Endothelial cell (in vitro differentiated cells): Measurements from ENCODE around the gene TMEM130. TPM values are rescaled to one million over a fixed set of nuclear protein-coding genes. Genes with fewer than 3 reads are reported as not detected.

Experiments
- DNase-seq: peaks from one replicate; pipeline ENCODE4 v3.0.0; 2021; ENCODE audit warnings: low spot score
- H3K27ac Mint-ChIP-seq: one replicate; pipeline ENCODE4 v1.8.0; 2021; ENCODE audit warnings: mixed read lengths, inconsistent platforms; ENCODE audit not compliant: unreplicated experiment
- H3K27me3 Mint-ChIP-seq: one replicate; pipeline ENCODE4 v1.8.0; 2021; ENCODE audit warnings: mild to moderate bottlenecking, moderate library complexity, mixed read lengths, inconsistent platforms; ENCODE audit not compliant: unreplicated experiment
- H3K36me3 Mint-ChIP-seq: one replicate; pipeline ENCODE4 v1.8.0; 2021; ENCODE audit warnings: mild to moderate bottlenecking, low read depth, mixed read lengths, inconsistent platforms; ENCODE audit not compliant: unreplicated experiment
- H3K4me1 Mint-ChIP-seq: one replicate; pipeline ENCODE4 v1.8.0; 2021; ENCODE audit warnings: mild to moderate bottlenecking, mixed read lengths, inconsistent platforms; ENCODE audit not compliant: unreplicated experiment
- H3K4me3 Mint-ChIP-seq: one replicate; pipeline ENCODE4 v1.8.0; 2021; ENCODE audit warnings: mild to moderate bottlenecking, mixed read lengths, inconsistent platforms; ENCODE audit not compliant: unreplicated experiment
- H3K9me3 Mint-ChIP-seq: one replicate; pipeline ENCODE4 v1.8.0; 2021; ENCODE audit warnings: mixed read lengths, inconsistent platforms; ENCODE audit not compliant: unreplicated experiment
- total RNA-seq: library from RNA; stranded (reverse); fragmentation: NEBNext Ultra II Directional; extraction: Animal tissue kit (Norgen Biotek cat#: 25700); gene quantifications from one replicate; pipeline ENCODE4 v1.2.1, GENCODE V29; 2021; ENCODE audit not compliant: unreplicated experiment
- TF ChIP-seq, protein P1 (sequence below): fragments of 200-600 bp; sonication (generic); IDR thresholded peaks from one replicate; pipeline ENCODE4 v1.5.0; 2021; ENCODE audit warnings: antibody characterized with exemption; ENCODE audit not compliant: unreplicated experiment

TMEM130 gene
- total RNA-seq, 1 donor from 2014 or later, result not detected

DNA sequence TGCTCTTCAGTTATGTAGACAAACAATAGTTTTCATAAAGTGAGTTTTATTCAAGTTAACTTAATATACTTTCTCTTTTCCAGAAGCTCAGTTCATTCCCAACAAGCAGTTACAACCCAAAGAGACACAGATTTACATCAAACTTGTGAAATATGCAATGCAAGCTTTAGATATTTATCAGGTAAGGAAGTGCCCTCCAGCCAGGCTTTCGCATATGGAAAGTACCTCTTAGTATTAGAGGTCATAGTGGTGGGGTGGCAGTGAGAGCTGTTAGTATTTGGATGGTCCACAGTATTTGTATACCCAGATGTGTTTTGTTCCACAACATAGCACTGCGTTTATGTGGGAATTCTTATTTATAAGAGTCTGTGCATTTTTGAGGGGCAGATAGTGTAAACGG lies 40.6 kb upstream of the TMEM130 start:
- no peak for DNase-seq
- TF ChIP-seq, protein P1, sequence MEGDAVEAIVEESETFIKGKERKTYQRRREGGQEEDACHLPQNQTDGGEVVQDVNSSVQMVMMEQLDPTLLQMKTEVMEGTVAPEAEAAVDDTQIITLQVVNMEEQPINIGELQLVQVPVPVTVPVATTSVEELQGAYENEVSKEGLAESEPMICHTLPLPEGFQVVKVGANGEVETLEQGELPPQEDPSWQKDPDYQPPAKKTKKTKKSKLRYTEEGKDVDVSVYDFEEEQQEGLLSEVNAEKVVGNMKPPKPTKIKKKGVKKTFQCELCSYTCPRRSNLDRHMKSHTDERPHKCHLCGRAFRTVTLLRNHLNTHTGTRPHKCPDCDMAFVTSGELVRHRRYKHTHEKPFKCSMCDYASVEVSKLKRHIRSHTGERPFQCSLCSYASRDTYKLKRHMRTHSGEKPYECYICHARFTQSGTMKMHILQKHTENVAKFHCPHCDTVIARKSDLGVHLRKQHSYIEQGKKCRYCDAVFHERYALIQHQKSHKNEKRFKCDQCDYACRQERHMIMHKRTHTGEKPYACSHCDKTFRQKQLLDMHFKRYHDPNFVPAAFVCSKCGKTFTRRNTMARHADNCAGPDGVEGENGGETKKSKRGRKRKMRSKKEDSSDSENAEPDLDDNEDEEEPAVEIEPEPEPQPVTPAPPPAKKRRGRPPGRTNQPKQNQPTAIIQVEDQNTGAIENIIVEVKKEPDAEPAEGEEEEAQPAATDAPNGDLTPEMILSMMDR, result no peak
- H3K9me3 Mint-ChIP-seq, result no peaks in the 10 kb centered on the region
- no peaks in the 10 kb centered on the region for H3K27me3 Mint-ChIP-seq
- no peaks in the 10 kb centered on the region for H3K4me1 Mint-ChIP-seq
- H3K4me3 Mint-ChIP-seq, result no peak overlapping the region
- no peak overlapping the region for H3K27ac Mint-ChIP-seq
- H3K36me3 Mint-ChIP-seq, result peaks cover 45% of the 10 kb centered on the region

DNA sequence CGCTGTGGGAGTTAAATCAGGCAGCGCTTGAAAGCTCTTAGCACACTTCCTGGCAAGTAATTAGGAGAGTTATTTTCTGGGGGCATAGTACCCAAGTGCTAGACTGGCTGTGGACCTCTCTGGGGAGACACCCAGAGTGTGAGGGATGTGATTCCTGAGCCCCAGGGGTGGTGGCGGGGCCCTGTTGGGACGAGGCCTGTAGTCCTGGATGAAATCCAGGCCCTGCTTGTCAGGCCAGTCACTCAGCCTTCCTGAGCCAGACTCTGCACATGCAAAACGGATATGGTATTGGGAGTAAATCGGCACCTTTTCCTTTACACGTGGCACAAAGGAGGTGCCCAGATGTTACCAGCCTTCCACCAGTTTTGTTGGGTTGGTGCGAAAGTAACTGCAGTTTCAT lies 39.7 kb upstream of the TMEM130 start:
- H3K4me1 Mint-ChIP-seq, result no peaks in the 10 kb centered on the region
- no peak for DNase-seq
- H3K27ac Mint-ChIP-seq, result no peak overlapping the region
- TF ChIP-seq, protein P1, result no peak
- H3K36me3 Mint-ChIP-seq, result peaks cover 54% of the 10 kb centered on the region
- no peaks in the 10 kb centered on the region for H3K27me3 Mint-ChIP-seq
- no peaks in the 10 kb centered on the region for H3K9me3 Mint-ChIP-seq
- no peak overlapping the region for H3K4me3 Mint-ChIP-seq

DNA sequence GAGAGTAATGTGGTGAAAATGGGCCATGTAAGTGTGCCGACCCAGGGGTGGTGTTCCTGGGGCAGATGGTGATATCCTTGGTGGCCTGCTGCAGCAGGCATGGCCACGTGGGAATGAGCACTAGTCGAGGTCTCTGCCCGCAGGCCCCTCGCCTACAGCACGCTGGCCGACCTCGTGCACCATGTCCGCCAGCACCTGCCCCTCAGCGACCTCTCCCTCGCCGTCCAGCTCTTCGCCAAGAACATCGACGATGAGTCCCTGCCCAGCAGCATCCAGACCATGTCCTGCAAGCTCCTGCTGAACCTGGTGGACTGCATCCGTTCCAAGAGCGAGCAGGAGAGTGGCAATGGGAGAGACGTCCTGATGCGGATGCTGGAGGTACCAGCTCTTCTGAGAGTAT lies 38.8 kb upstream of the TMEM130 start:
- no peak for DNase-seq
- no peaks in the 10 kb centered on the region for H3K27me3 Mint-ChIP-seq
- peaks cover 58% of the 10 kb centered on the region for H3K36me3 Mint-ChIP-seq
- TF ChIP-seq, protein P1, result no peak
- no peaks in the 10 kb centered on the region for H3K4me1 Mint-ChIP-seq
- no peaks in the 10 kb centered on the region for H3K9me3 Mint-ChIP-seq
- H3K4me3 Mint-ChIP-seq, result no peak overlapping the region
- no peak overlapping the region for H3K27ac Mint-ChIP-seq

DNA sequence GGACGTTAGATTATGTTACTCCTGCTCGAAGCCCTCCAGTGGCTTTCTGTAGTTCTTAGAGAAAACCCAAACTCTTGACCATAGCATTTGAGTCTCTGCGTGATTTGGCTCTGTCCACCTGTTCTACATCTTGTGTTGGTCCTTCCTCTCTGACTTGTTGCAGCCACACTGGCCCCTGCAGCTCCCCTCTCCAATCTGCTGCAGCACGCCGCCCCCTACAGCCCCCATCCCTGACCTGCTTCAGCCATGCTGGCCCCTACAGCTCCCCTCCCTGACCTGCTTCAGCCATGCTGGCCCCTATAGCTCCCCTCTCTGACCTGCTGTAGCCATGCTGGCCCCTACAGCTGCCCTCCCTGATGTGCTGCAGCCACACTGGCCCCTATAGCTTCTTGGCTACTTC lies 37.8 kb upstream of the TMEM130 start:
- peaks cover 63% of the 10 kb centered on the region for H3K36me3 Mint-ChIP-seq
- no peaks in the 10 kb centered on the region for H3K9me3 Mint-ChIP-seq
- H3K4me1 Mint-ChIP-seq, result no peaks in the 10 kb centered on the region
- H3K27ac Mint-ChIP-seq, result no peak overlapping the region
- H3K4me3 Mint-ChIP-seq, result peak overlapping the region; percentile 12
- H3K27me3 Mint-ChIP-seq, result no peaks in the 10 kb centered on the region
- TF ChIP-seq, protein P1, result no peak
- DNase-seq, result no peak

DNA sequence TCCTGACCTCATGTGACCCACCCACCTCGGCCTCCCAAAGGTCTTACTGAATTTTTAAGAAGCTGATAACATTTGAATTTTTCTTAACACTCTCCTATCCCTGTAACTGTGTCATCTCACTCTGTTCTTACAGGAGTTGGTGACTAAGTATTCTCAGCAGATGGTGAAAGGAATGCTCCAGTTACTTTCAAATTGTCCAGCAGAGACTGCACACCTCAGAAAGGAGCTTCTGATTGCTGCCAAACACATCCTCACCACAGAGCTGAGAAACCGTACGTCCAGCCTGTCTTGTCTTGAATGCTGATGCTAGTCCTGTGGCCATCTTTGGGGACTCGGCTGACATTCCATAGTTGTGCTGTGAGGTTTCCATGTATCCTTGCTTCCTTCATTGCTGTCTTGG lies 33.4 kb upstream of the TMEM130 start:
- Mint-ChIP-seq H3K4me1 (no peaks in the 10 kb centered on the region), H3K4me3 (peak overlapping the region; percentile 32), H3K9me3 (no peaks in the 10 kb centered on the region), H3K27me3 (no peaks in the 10 kb centered on the region), H3K36me3 (peaks cover 72% of the 10 kb centered on the region), H3K27ac (no peak overlapping the region)
- TF ChIP-seq, protein P1, result no peak
- no peak for DNase-seq
